ENCODE data around the gene TBC1D22A.

GRCh38 chr22:46762238-46763050 lies at the start of gene TBC1D22A:
- TF ChIP-seq CTCF (IDR thresholded peaks at IDR 0.05) (peak in 3 of 7 experiments; percentile 10 to 28 (median 27)), POLR2A (IDR thresholded peaks at IDR 0.05) (peak in 2 of 4 donors; percentile 84 to 94)
